GM19324 (cell line): ENCODE measurements around the gene NOX3.
"Not testable (repeated sequence)": the region's sequence is repeated elsewhere in the genome, so short reads cannot be mapped to it uniquely, and the experiment has no call there.

Source experiments
- ATAC-seq: cut with Tn5 transposase; IDR thresholded peaks from one replicate; pipeline ENCODE4 v1.9.1; 2021; ENCODE audit warnings: mild to moderate bottlenecking, moderate library complexity; ENCODE audit not compliant: unreplicated experiment, low FRiP score

The NOX3 gene, protein sequence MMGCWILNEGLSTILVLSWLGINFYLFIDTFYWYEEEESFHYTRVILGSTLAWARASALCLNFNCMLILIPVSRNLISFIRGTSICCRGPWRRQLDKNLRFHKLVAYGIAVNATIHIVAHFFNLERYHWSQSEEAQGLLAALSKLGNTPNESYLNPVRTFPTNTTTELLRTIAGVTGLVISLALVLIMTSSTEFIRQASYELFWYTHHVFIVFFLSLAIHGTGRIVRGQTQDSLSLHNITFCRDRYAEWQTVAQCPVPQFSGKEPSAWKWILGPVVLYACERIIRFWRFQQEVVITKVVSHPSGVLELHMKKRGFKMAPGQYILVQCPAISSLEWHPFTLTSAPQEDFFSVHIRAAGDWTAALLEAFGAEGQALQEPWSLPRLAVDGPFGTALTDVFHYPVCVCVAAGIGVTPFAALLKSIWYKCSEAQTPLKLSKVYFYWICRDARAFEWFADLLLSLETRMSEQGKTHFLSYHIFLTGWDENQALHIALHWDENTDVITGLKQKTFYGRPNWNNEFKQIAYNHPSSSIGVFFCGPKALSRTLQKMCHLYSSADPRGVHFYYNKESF

DNA sequence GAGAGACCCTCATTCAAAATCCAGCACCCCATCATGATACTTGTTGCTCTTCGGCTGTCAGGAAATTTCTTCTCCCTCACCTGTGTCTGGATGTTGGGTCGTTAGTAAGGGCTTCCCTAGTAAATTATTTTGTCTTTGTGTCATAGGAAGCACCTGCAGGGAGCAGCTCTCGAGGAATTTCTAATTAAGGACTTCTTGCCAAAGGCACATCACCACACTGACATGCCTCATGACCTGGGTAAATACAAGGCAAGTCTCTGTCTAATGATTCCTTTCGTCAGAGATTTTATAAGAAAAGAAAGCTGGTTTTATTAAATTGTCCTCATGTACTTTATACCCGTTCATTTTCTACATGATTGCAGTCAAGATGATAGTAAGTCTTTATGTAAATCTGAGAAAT, at the start of gene NOX3:
Gene NOX3, minus strand, starts transcription at position 74 of the 400 bp plus-strand sequence. Its CDS starts 39 bp downstream, at position 35.
- ATAC-seq = no peak

DNA sequence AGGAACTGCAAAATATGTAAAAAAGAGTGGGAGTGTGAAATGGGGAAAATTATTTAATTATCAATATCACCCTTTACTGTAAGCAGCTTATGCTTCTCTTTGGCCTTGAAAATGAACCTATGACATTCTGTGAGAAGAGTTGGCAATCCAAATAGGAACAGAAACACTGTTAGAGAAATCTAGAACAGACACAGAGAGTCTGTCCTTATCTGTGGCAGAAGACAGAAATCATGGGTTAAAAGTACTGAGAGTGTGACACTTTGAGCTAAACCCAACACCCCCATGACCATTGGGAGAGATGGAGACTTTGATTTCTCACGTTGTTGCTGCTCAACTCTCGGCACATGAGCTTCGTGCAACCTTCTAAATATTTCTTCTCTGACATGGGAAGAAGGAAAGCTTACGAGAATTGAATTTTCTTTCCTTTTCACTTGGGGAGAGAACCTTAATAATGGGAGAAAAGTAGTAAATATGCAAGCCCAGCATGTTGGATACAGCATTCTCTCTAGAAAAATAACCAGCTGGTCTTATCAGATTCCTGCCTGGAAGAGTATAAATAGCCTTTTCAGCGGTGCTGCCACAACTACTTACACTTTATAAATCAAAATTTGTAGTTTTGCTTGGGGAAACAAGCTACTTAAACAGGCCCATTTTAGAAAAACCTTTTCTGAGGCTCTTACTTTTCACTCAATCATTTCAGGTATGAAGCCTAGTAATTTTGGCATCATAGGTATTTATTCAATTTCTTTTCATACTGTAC, 49.4 kb upstream of the NOX3 start:
- ATAC-seq = no peak

DNA sequence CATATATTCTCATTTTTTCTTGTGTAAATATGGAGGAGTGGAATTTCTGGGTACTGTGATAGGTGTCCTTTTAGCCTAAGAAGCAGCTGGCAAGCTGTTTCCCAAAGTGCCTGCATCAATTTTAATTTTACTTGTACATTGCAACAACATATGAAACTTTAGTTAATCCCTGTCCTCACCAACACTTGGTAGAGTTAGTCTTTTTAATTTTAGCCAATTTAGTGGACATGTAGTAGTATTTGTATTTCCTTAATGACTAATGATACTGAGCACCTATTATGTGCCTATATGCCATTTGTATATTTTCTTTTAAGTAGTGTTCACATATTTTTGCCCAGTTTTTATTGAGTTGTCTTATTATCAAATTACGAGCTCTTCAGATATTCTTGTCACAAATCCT, 46.8 kb upstream of the NOX3 start:
- ATAC-seq = no peak

DNA sequence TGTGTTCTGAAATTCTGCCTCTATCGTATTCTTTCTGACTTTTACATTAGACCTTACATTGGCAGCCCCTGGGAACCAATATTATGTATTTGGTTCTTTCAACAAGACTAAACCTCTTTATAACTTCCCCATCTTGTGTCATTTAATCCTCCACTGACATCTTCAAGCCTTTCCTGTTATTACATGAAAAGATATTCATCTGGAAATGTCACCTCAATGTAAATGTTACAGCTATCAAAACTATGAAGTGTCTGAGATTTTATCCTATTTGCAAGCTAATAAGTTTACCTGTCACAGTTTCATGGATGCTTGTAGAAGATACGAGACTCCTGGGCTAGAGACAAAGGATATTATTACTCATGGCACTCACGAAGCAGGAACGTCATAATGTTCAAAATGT, 43.9 kb upstream of the NOX3 start:
- no peak for ATAC-seq

DNA sequence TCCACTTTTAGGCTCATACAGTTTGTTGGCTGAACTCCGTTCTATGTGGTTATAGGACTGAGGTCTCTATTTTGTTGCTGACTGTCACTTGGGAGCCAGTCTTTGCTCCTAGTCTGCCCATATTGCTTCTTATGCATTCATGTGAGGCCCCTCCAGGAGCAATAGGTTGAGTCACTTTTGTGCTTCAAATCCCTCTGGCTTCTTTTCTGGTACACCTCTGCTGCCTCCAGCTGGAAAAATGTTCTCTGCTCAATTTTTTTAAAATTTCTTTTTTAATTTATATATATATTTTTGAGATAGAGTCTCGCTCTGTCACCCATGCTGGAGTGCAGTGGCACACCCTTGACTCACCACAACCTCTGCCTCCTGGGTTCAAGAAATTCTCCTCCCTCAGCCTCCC, 42.7 kb upstream of the NOX3 start:
- ATAC-seq = no peak

DNA sequence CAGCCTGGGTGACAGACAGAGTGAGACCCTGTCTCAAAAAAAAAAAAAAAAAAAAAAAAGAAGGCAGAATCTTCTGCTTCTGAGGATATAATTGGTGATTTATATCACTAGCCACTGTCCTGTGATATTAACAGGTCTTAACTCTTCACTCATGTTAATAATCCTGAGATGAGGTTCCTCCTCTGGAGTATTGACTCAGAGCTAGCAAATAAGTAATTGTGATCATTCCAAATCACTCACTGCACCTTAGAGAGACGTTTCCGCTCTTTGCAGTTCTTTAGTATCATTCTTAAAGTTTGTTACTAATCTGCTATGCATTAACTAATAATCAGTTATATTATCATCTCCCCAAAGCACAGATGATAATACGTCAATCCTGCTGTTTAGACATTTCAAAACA, 41.6 kb upstream of the NOX3 start:
- no peak for ATAC-seq

DNA sequence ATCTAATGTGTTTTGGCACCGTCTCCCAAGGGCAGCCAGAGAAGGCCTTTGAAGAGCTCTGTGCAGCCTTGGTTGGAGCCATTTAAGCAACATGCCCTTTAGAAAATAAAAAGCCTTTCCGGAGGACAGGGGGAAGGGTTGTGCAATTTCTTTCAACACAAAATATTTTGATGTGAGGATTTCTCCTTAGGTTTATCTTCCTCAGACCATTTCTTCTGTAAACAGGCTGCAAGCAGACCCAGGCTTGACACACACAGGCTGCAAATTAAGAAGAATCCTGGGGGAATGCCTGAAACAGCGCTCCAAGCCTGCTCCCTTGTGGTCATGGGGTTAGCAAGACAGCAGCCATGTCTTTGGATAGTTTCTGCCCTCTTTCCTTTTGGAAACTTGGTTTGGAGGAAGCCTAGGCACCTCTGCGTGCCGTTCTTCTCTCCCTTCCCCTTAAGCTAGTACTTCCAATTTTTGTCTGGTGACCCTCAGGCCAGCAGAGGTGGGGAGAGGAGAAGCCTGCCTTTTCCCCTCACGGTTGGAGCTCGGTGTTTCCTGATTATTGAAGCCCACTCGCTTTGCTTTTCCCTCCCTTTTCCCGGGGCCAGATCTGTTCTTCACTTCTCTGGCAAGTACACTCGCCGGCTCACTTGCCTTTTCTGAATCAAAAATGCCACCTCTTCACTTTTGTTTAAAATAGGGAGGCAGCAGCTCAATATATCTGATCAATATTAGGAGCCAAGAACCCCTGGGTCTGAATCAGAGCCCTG, 39.6 kb upstream of the NOX3 start:
- no peak for ATAC-seq

DNA sequence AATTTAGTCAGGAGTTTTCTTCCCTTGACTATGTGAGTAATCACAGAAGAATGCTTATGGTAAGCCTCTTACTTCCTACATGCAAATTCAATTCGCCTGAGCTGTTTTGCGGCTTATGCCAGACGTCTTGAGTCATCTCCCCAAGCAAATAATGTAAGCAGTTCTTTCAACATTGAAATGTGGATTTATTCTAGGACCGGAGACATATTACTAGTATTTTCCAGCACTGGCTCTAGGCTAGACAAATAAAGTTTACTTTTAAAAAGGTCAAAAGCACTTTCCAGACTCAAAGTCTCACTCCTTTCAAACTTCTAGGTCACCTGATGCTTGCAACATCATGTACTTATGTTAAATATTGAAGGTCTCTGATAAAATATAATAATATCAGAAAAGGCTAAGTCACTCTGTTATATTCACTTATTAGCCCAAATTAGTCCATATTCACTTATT, 38.1 kb upstream of the NOX3 start:
- ATAC-seq = peak; percentile 86

DNA sequence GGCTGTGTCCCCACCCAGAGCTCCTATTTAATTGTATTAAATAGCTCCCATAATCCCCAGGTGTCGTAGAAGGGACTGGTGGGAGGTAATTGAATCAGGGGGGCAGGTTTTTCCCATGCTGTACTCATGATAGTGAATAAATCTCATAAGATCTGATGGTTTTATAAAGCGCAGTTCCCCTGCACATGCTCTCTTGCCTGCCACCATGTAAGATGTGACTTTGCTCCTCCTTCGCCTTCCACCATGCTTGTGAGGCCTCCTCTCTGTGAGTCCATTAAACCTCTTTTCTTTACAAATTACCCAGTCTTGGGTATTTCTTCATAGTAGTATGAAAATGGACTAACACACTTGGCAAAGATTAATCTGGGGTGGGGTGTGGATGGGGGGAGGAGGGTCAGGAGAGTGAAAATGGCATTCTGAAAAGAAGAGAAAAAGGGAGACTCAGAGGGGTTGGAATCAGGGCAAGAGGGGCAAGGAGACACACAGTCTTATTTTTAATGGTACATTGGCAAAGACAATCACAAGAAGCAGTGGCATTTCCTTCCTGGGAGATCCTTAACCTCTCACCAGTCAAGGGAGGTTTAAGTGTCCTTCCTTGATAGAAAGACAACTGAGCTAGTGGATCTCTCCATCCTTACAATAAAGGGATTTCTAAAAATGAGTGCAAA, 37.5 kb upstream of the NOX3 start:
- peak; percentile 33 for ATAC-seq

DNA sequence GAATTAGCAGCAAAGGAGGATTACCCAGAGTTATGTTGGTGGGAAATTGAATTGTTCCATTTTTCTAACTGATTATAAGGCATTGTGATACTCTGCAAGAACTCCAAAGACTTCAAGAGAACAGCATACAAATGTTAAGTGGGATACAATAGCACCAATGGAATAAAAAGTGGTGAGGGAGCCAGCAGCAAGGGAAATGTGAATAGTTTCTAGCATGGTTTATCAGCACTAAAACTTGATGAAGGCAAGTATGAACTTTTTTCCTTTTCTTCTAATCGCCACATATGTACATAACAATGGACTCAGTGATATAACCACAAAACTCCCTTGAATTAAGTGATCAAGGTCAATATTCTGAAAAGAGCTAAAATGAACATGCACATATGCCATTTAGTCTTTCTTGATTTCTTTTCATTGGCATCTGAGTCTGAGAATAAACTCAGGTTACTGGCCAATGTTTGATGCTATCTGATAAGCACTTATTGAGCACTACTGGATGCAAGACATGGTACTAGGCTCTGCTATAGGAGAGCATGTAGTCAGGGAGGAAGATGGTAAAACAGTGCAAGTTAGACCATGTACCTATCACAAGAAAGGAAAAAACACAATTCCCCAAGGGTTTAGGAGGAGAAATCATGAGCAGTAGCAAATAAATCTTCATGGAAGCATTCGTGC, 36.6 kb upstream of the NOX3 start:
- no peak for ATAC-seq

DNA sequence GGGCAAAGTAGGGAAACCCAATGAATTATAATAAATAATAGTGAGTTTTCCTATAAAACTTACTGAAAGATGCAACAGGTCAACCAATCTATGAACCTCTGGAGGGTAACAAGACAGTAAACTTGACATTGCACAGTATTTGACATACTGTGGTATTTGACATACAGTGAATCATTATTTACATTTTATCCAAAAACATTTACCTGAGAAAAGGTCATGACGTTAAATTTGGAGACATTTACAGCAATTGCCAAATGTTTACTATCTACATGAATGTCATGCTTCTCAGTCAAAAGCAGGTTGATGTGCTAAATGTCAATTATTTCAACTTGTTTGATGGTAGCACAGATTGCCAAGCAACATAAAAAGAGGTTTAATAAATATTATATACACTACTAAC, 35.8 kb upstream of the NOX3 start:
- no peak for ATAC-seq

DNA sequence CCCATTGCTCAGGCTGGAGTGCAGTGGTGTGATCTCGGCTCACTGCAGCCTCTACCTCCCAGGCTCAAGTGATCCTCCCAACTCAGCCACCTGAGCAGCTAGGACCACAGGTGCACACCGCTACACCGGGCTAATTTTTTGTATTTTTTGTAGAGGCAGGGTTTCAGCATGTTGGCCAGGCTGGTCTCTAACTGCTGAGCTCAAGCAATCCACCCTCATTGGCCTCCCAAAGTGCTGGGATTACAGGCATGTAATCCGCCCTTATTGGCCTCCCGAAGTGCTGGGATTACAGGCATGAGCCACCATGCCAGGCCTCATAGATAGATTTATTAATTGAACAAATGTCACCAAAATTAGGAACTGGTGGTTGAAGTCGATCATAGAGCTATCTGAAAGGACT, 32.6 kb upstream of the NOX3 start:
- not testable (repeated sequence) for ATAC-seq

DNA sequence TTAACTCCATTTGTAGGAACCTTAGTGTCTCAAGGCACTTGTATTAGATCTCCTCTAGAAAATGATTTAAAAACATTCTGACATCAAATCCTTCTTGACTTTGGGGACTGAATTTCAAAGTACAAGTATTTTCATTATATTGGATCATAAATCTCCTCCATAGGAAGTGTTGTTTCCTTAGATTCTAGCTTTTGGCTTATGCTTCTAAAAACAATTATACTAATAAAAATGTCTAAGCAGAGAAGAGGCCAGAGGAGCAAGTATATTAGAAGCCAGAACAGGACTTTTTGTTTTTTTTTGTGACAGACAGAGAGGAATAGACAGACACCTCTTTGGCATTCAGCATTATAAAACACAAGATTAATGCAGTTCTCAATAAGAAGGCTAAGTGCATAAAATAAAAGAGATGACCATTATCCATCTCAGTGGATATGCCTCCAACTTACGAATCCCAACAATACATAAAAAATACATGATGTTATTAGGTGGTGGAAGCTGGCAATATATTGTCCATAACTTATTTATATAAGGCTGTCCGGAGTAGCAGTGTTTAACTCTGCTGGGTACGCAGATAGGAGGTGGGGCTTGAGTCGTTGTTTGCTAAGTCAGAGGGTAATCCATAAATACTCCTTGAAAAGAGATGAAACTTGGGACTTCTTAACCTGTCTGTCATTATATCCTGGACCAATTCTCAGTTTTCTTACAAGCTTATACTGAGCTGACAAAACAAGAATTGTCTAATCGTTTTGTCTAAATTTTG, 31.9 kb upstream of the NOX3 start:
- ATAC-seq = no peak

DNA sequence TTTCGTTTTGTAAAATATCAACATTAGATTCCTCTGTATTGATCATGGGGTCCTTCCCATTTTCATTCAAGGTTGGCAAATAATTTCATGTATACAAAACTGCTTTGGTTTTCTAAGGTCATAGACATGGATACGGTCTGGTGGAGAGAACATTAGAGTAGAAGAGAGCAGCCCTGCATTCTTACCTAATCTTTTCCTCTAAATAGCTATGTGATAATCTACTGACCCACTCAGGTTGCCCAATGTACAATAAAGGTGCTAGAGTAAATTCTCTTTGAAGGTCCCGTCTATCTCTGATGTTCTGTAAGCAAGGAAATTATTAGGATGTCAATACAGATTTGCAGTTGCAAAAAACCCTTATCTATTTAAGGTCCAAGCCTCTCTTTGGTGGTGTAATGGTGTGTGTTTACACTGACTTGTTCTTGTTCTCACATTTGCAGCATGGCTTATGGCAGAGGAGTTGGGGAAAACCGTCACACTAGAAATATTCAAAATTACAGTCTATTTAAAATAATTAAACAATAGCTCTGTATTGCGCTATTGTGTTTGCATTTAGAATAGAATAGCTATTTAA, 31.2 kb upstream of the NOX3 start:
- ATAC-seq = no peak

DNA sequence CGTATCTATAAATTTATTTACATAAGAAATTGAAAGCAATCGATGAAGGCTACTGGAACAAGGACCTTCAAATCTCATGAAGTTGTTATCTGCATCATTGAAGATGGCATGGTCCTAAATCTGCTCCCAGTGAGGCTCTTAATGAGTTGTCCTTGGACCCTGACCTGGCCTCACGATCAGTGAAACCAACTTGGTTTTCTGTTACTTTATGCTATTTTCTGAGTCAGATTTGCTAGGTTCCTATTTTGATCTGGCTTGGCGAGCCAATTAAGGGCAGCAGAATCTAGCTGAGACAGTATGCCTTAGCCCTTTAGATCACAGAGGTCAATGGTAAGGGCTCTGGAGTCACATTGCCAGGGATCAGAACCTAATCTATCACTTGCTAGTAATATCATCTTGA, 30.1 kb upstream of the NOX3 start:
- ATAC-seq = no peak

DNA sequence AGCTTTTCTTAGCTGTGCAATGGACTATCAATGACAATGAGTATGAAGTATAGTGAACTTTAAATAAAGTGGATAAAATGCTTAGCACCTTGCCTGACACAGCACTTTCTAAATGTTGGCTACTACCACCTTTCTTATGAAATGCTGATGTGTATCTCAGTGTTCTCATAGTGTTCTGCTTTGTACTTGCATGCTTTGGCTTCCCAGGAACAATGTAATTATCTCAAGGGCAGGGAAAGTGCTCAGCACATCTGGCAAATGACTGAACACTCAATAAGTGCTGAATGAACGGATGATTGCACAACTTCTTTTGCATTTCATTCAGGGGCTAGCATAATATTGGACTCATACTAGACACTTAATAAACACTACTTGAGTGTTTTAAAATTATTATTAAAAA, 28.2 kb upstream of the NOX3 start:
- ATAC-seq = no peak

DNA sequence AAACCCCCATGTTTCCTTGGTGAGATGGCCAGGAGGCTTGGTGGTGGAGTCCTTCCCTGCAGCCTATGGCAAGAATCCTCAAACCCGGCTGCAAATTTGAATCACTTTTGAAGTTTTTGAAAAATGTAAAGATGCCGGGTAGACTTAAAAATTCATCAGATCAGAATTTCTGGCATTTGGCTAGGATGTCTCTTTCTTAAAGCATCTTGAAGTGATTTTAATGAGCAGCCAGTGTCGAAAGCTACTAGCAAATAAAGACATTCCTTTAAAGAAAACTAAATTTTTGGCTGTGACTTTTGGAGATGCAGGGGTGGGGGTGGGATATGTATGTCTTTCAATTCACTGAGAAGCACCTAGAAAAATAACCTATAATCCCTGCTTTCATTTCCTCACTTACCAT, 25.6 kb upstream of the NOX3 start:
- ATAC-seq = no peak

DNA sequence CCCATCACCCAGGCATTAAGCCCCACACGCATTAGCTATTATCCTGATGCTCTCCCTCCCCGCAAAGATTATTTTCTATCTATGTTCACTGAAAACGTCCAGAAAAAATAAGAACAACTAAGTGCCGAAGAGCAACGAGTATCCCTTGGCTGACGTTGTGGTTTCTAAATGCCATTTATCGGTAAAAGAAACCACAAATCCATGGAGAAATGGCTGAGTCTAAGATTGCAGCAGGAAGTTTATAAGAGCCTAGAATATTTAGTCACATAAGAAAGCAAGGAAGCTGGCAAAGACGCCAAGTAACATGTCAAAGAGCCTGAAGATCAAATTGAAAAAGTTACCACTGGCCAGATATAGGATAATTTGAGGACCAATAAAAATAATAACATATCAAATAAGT, 18.1 kb upstream of the NOX3 start:
- ATAC-seq = no peak

DNA sequence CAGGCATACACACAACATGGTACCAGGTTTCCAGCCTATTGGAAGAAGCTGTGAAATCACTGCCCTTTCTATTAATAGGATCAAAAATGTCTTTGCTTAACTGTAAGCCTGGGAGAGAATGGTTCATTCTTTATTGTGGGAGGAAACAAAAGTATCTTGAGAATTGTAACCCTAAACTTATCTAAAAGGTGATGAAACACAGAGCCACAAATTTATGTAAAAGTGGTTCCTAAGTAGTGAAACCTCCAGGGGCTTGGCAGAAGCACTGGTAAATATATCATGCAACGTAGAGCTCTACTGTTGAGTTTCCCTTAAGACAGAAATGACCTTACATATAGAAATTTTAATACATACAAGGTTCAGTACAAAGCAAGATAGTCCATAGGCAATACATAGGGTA, 17.2 kb upstream of the NOX3 start:
- no peak for ATAC-seq
